Neuronal stem cell (in vitro differentiated cells): ENCODE measurements around the gene ANAPC10.

Experiments
- DNase-seq: peaks from one replicate; pipeline ENCODE4 v3.0.0-alpha.2; 2013; ENCODE audit warnings: low spot score
- H2AFZ ChIP-seq: one replicate; pipeline ENCODE4 v1.6.1; 2013; ENCODE audit warnings: mild to moderate bottlenecking, low read length, inconsistent platforms
- H2AK5ac ChIP-seq: 2 replicates; pipeline ENCODE4 v1.6.1; 2013; ENCODE audit warnings: low read depth, mild to moderate bottlenecking, inconsistent platforms, low read length, moderate library complexity, mixed read lengths
- H2BK120ac ChIP-seq: 2 replicates; pipeline ENCODE4 v1.6.1; 2013; ENCODE audit warnings: low read depth, mild to moderate bottlenecking, inconsistent platforms, low read length, moderate library complexity, mixed read lengths
- H2BK12ac ChIP-seq: one replicate; pipeline ENCODE4 v1.6.1; 2013; ENCODE audit warnings: low read length, inconsistent platforms
- H2BK15ac ChIP-seq: 2 replicates; pipeline ENCODE4 v1.6.1; 2013; ENCODE audit warnings: mild to moderate bottlenecking, low read length, inconsistent platforms, mixed read lengths
- H2BK5ac ChIP-seq: one replicate; pipeline ENCODE4 v1.6.1; 2013; ENCODE audit warnings: inconsistent platforms, mild to moderate bottlenecking, low read length, moderate library complexity
- H3K14ac ChIP-seq: one replicate; pipeline ENCODE4 v1.6.1; 2013; ENCODE audit warnings: low read length, inconsistent platforms
- H3K18ac ChIP-seq: 2 replicates; pipeline ENCODE4 v1.6.1; 2013; ENCODE audit warnings: low read length, inconsistent platforms
- H3K23ac ChIP-seq: 2 replicates; pipeline ENCODE4 v1.6.1; 2013; ENCODE audit warnings: low read depth, mild to moderate bottlenecking, mixed read lengths, low read length, inconsistent platforms; ENCODE audit not compliant: poor library complexity
- H3K27ac ChIP-seq: replicated peaks from 3 replicates; pipeline ENCODE4 v1.5.1; 2013; ENCODE audit warnings: low read length, inconsistent platforms
- H3K27me3 ChIP-seq, 3 experiments: 2 replicates each; pipeline ENCODE4 v1.6.1; 2013; ENCODE audit warnings: low read length in 3 of 3, mild to moderate bottlenecking in 2 of 3, inconsistent platforms in 1 of 3, low read depth in 1 of 3, mixed read lengths in 1 of 3, moderate library complexity in 1 of 3; ENCODE audit not compliant: control insufficient read depth in 3 of 3, insufficient read depth in 3 of 3
- H3K36me3 ChIP-seq, 2 donors: replicated peaks in 1 of 2; 2 replicates each; pipeline ENCODE4 v1.6.1; 2013; ENCODE audit warnings: low read length in 2 of 2; ENCODE audit not compliant: control insufficient read depth in 2 of 2, insufficient read depth in 2 of 2
- H3K4ac ChIP-seq: 2 replicates; pipeline ENCODE4 v1.6.1; 2013; ENCODE audit warnings: inconsistent platforms, mild to moderate bottlenecking, low read length, moderate library complexity
- H3K4me1 ChIP-seq, 2 donors: 1 replicate in 1 of 2; 2 replicates in 1 of 2; pipeline ENCODE4 v1.6.1; 2013; ENCODE audit warnings: low read length in 2 of 2, low read depth in 1 of 2; ENCODE audit not compliant: control insufficient read depth in 2 of 2, insufficient read depth in 1 of 2
- H3K4me2 ChIP-seq: one replicate; pipeline ENCODE4 v1.6.1; 2013; ENCODE audit warnings: mild to moderate bottlenecking, low read length, inconsistent platforms; ENCODE audit not compliant: insufficient read depth, poor library complexity, severe bottlenecking
- H3K4me3 ChIP-seq, 2 donors: 2 replicates each; pipeline ENCODE4 v1.5.1; 2013; ENCODE audit warnings: low read length in 2 of 2, mild to moderate bottlenecking in 2 of 2, inconsistent platforms in 1 of 2, moderate library complexity in 1 of 2
- H3K79me1 ChIP-seq: one replicate; pipeline ENCODE4 v1.6.1; 2013; ENCODE audit warnings: low read depth, mild to moderate bottlenecking, inconsistent platforms, low read length, moderate library complexity
- H3K9ac ChIP-seq: one replicate; pipeline ENCODE4 v1.6.1; 2013; ENCODE audit warnings: mild to moderate bottlenecking, low read depth, low read length, inconsistent platforms; ENCODE audit not compliant: poor library complexity
- H3K9me3 ChIP-seq, 2 donors: replicated peaks in 1 of 2; 2 replicates each; pipeline versions ENCODE3 to v1.6.1; 2013; ENCODE audit warnings: low read length in 2 of 2, mild to moderate bottlenecking in 2 of 2, inconsistent platforms in 1 of 2, low read depth in 1 of 2, mixed read lengths in 1 of 2, moderate library complexity in 1 of 2; ENCODE audit not compliant: control insufficient read depth in 2 of 2, insufficient read depth in 1 of 2
- H4K8ac ChIP-seq: one replicate; pipeline ENCODE4 v1.6.1; 2013; ENCODE audit warnings: low read depth, mild to moderate bottlenecking, inconsistent platforms, low read length, moderate library complexity
- H4K91ac ChIP-seq: one replicate; pipeline ENCODE4 v1.6.1; 2013; ENCODE audit warnings: low read length, low read depth, mild to moderate bottlenecking, inconsistent platforms; ENCODE audit not compliant: poor library complexity
- WGBS, 2 donors: extraction: QIAGEN DNeasy Blood & Tissue Kit; methylation state at CpG; one replicate each; pipeline ENCODE4 v1.1.7; 2013; ENCODE audit warnings: missing lambda C conversion rate in 2 of 2, mixed read lengths in 1 of 2; ENCODE audit not compliant: insufficient read length in 2 of 2, insufficient replicate concordance in 1 of 2; ENCODE audit errors: extremely low coverage in 2 of 2; 5-methylcytosine and 5-hydroxymethylcytosine counted together

The ANAPC10 gene

DNA sequence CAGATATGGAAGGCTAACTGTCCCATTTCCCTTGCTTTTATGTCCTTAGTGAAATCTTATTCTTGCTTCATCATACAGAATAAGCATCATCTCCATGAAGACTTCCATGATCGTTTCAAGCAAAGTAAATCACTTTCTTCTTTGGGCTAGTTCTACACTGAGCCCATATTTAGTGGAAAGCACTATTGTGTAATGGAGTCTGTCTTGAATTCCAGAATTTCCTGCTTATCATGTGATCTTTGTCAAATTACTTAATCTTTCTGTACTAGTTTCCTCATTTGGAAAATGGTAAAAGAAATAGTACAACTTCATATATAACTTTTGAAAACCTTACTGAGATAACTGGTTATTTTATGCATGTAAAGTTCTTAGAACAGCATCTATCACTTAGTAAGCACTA is 7.6 kb downstream of the ANAPC10 start:
- no peak overlapping the region for H4K8ac ChIP-seq

DNA sequence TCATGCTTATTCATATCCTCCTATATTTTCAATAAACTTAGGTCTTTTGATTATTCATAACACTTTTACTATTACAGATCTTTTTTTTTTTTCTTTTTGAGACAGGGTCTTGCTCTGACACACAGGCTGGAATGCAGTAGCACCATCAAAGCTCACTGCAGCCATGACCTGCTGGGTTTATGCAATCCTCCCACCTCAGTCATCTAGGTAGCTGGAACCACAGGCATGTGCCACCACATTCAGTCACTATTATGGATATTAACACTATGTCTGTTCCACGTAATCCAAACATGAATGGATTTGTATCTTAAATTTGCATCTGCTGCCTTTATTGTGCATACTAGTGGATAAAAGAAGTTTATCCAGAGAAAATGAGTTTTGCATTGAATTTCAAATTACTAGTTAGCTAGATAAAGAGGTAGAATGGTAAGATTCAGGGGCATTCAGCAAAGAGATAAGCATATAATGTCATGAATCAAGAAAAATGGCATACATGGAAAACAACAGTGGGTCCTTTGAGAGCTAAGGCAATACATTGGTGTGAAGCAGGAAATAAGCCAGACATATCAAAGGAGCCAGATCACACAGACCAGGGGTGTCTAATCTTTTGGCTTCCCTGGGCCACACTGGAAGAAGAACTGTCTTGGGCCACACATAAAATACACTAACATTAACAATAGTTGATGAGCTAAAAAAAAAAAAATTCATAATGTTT is 13.9 kb downstream of the ANAPC10 start:
- Histone ChIP-seq H3K23ac (no peak overlapping the region), H3K36me3 (peaks cover 4 to 91% of the 10 kb centered on the region in 2 donors), H4K91ac (no peak overlapping the region), H3K27ac (no peak overlapping the region), H3K4me3 (no peak overlapping the region), H2BK120ac (no peak overlapping the region), H3K9ac (no peak overlapping the region), H3K4me1 (no peaks in the 10 kb centered on the region), H4K8ac (no peak overlapping the region), H2BK12ac (no peak overlapping the region), H2AFZ (no peak overlapping the region), H2AK5ac (no peak overlapping the region), H3K79me1 (peaks cover 2% of the 10 kb centered on the region), H3K18ac (no peak overlapping the region), H2BK15ac (no peak overlapping the region), H3K27me3 (no peaks in the 10 kb centered on the region), H3K9me3 (peaks cover 0 to 5% of the 10 kb centered on the region in 2 donors), H3K4ac (no peak overlapping the region), H3K14ac (no peak overlapping the region), H2BK5ac (no peak overlapping the region), H3K4me2 (no peak overlapping the region)
- DNase-seq, result no peak
- no CpG with 5 or more reads among the region's 1 CpG for WGBS, 2 donors

More for the DNA sequence above, 7.6 kb downstream of the ANAPC10 start:
- H2BK5ac ChIP-seq, result no peak overlapping the region
- H3K79me1 ChIP-seq, result peaks cover 7% of the 10 kb centered on the region
- H2BK15ac ChIP-seq, result no peak overlapping the region
- peaks cover 5 to 18% of the 10 kb centered on the region in 2 donors for H3K9me3 ChIP-seq
- H3K27ac ChIP-seq, result no peak overlapping the region
- H2BK120ac ChIP-seq, result no peak overlapping the region
- no peak overlapping the region for H3K4me3 ChIP-seq
- WGBS, 2 donors, result no CpG with 5 or more reads among the region's 1 CpG
- H3K14ac ChIP-seq, result no peak overlapping the region
- no peak for DNase-seq
- H3K4me1 ChIP-seq, result no peaks in the 10 kb centered on the region
- no peak overlapping the region for H2AFZ ChIP-seq
- H3K4ac ChIP-seq, result no peak overlapping the region
- H4K91ac ChIP-seq, result no peak overlapping the region
- no peak overlapping the region for H3K4me2 ChIP-seq
- H2BK12ac ChIP-seq, result no peak overlapping the region
- no peak overlapping the region for H3K18ac ChIP-seq
- no peaks in the 10 kb centered on the region for H3K27me3 ChIP-seq
- no peak overlapping the region for H2AK5ac ChIP-seq
- H3K36me3 ChIP-seq, result peaks cover 13 to 94% of the 10 kb centered on the region in 2 donors
- H3K9ac ChIP-seq, result no peak overlapping the region
- no peak overlapping the region for H3K23ac ChIP-seq

DNA sequence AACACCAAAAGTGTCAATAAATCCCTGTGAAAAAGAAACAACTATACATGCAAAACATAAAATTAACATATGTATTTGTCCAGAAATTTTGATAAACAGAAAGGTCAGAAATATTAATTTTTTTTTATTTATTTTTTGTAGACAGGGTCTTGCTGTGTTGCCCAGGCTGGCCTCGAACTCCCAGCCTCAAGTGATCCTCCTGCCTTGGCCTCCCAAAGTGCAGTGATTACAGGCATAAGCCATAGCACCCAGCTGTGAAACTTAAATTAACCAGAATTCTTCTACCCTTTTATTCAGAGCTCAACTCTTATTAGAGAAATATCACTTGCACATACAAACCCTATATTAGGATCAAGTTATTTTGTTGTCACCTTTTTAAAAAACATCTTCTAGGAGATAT is 16.2 kb downstream of the ANAPC10 start:
- no peak overlapping the region for H3K27ac ChIP-seq
- no peak overlapping the region for H3K18ac ChIP-seq
- no peak overlapping the region for H3K4me3 ChIP-seq
- no peak overlapping the region for H2BK5ac ChIP-seq
- no peak overlapping the region for H2AK5ac ChIP-seq
- no peak overlapping the region for H4K91ac ChIP-seq
- H3K9me3 ChIP-seq, result peaks cover 0 to 24% of the 10 kb centered on the region in 2 donors
- peaks cover 4 to 82% of the 10 kb centered on the region in 2 donors for H3K36me3 ChIP-seq
- H2BK12ac ChIP-seq, result no peak overlapping the region
- no peak overlapping the region for H2BK15ac ChIP-seq
- no peak overlapping the region for H3K23ac ChIP-seq
- H2BK120ac ChIP-seq, result no peak overlapping the region
- no peak overlapping the region for H3K4me2 ChIP-seq
- H3K27me3 ChIP-seq, result no peaks in the 10 kb centered on the region
- no peaks in the 10 kb centered on the region for H3K79me1 ChIP-seq
- H3K4me1 ChIP-seq, result no peaks in the 10 kb centered on the region
- H3K14ac ChIP-seq, result no peak overlapping the region
- H3K4ac ChIP-seq, result no peak overlapping the region
- no peak overlapping the region for H4K8ac ChIP-seq
- H2AFZ ChIP-seq, result no peak overlapping the region
- no peak for DNase-seq
- H3K9ac ChIP-seq, result no peak overlapping the region
- no CpG with 5 or more reads among the region's 1 CpG for WGBS, 2 donors

DNA sequence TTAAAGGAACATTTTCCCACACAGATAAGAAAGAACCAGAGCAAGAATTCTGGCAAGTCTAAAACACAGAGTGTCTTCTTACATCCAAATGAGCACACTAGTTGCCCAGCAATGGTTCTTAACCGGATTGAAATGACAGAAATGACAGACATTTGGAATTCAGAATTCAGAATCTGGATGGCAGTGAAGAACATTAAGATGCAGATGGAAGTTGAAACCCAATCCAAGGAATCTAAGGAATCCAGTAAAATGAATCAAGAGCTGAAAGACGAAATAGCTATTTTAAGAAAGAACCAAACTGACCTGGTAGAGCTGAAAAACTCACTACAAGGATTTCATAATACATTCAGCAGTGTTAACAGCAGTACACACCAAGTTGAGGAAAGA is 21.5 kb downstream of the ANAPC10 start:
- Histone ChIP-seq H3K9ac (no peak overlapping the region), H4K91ac (no peak overlapping the region), H3K27me3 (no peaks in the 10 kb centered on the region), H2BK5ac (no peak overlapping the region), H2BK120ac (no peak overlapping the region), H3K4me1 (no peaks in the 10 kb centered on the region), H3K23ac (no peak overlapping the region), H3K14ac (no peak overlapping the region), H2BK12ac (no peak overlapping the region), H2BK15ac (no peak overlapping the region), H3K4me2 (no peak overlapping the region), H3K9me3 (peaks cover 0 to 28% of the 10 kb centered on the region in 2 donors), H3K18ac (no peak overlapping the region), H3K27ac (no peak overlapping the region), H2AFZ (no peak overlapping the region), H3K4ac (no peak overlapping the region), H3K4me3 (no peak overlapping the region), H3K36me3 (peaks cover 3 to 55% of the 10 kb centered on the region in 2 donors), H4K8ac (no peak overlapping the region), H2AK5ac (no peak overlapping the region), H3K79me1 (no peaks in the 10 kb centered on the region)
- WGBS, 2 donors, result no CpG with 5 or more reads among the region's 2 CpGs
- DNase-seq, result no peak
